SK-N-MC (cell line): Measurements from ENCODE around the gene LRMDA.

ENCODE experiments used
- DNase-seq: peaks from one replicate; pipeline ENCODE4 v3.0.0-alpha.2; 2011; ENCODE audit warnings: low read depth, low spot score
- H3K27ac ChIP-seq: fragments of 200-600 bp; sonication (generic); 2 replicates; pipeline ENCODE4 v1.5.1; 2016; ENCODE audit warnings: mixed run types
- H3K36me3 ChIP-seq: fragments of 200-600 bp; sonication (generic); 2 replicates; pipeline ENCODE4 v1.6.1; 2017; ENCODE audit warnings: antibody characterized with exemption, low read length, mixed read lengths; ENCODE audit not compliant: insufficient read depth
- H3K4me3 ChIP-seq: fragments of 200-600 bp; sonication (generic); 2 replicates; pipeline ENCODE4 v1.5.1; 2016
- H3K9ac ChIP-seq: fragments of 200-600 bp; sonication (generic); 2 replicates; pipeline ENCODE4 v1.8.0; 2017; ENCODE audit warnings: mixed run types, mixed read lengths; ENCODE audit not compliant: insufficient read length
- H3K9me3 ChIP-seq: fragments of 200-600 bp; sonication (generic); 2 replicates; pipeline ENCODE4 v1.6.1; 2017; ENCODE audit warnings: low read depth, mild to moderate bottlenecking, antibody characterized with exemption, low read length, moderate library complexity, mixed read lengths
- EZH2 ChIP-seq: fragments of 200-600 bp; sonication (generic); IDR thresholded peaks from one replicate; pipeline ENCODE4 v1.6.1; 2017; ENCODE audit warnings: antibody characterized with exemption
- FOXP2 ChIP-seq: optimal IDR thresholded peaks from 2 replicates; pipeline ENCODE3; 2011; ENCODE audit warnings: mild to moderate bottlenecking, moderate library complexity; ENCODE audit not compliant: insufficient read depth; ENCODE audit errors: extremely low read length, control extremely low read depth
- POLR2AphosphoS5 ChIP-seq: IDR thresholded peaks from 2 replicates; pipeline ENCODE4 v1.6.1; 2012; ENCODE audit warnings: mild to moderate bottlenecking, low read depth, low read length, borderline replicate concordance

Gene LRMDA

GRCh38 chr10:76420725-76421124 lies 989.3 kb downstream of the LRMDA start:
- Histone ChIP-seq H3K27ac (no peak overlapping the region), H3K4me3 (no peak overlapping the region), H3K9ac (no peak overlapping the region), H3K36me3 (no peaks in the 10 kb centered on the region), H3K9me3 (no peaks in the 10 kb centered on the region)
- DNase-seq = no peak
- TF ChIP-seq FOXP2 (no peak), POLR2AphosphoS5 (no peak), EZH2 (no peak)

- Histone ChIP-seq H3K36me3 (no peaks in the 10 kb centered on the region), H3K9ac (no peak overlapping the region), H3K4me3 (no peak overlapping the region), H3K27ac (no peak overlapping the region), H3K9me3 (no peaks in the 10 kb centered on the region)
- no peak for TF ChIP-seq EZH2
- no peak for TF ChIP-seq POLR2AphosphoS5
- no peak for TF ChIP-seq FOXP2
- DNase-seq = no peak
These were observed 991.3 kb downstream of the LRMDA start for GRCh38 chr10:76422769-76423168.

- Histone ChIP-seq H3K4me3 (no peak overlapping the region), H3K36me3 (no peaks in the 10 kb centered on the region), H3K27ac (no peak overlapping the region), H3K9me3 (no peaks in the 10 kb centered on the region), H3K9ac (no peak overlapping the region)
- TF ChIP-seq EZH2 (no peak), FOXP2 (no peak), POLR2AphosphoS5 (no peak)
- DNase-seq = no peak
These were observed 997.3 kb downstream of the LRMDA start for GRCh38 chr10:76428551-76429367.

- H3K27ac ChIP-seq = peak overlapping the region; percentile 70
- H3K36me3 ChIP-seq = no peaks in the 10 kb centered on the region
- H3K9me3 ChIP-seq = no peaks in the 10 kb centered on the region
- H3K9ac ChIP-seq = no peak overlapping the region
- no peak for TF ChIP-seq EZH2
- TF ChIP-seq POLR2AphosphoS5 = no peak
- no peak for TF ChIP-seq FOXP2
- peak overlapping the region; percentile 65 for H3K4me3 ChIP-seq
- DNase-seq = no peak
These were observed 998.1 kb downstream of the LRMDA start for GRCh38 chr10:76429368-76430060.

GRCh38 chr10:76430061-76430645 lies 998.7 kb downstream of the LRMDA start:
- Histone ChIP-seq H3K36me3 (no peaks in the 10 kb centered on the region), H3K9ac (no peak overlapping the region), H3K9me3 (no peaks in the 10 kb centered on the region), H3K4me3 (peak overlapping the region; percentile 65), H3K27ac (peak overlapping the region; percentile 70)
- DNase-seq = no peak
- TF ChIP-seq POLR2AphosphoS5 (no peak), EZH2 (no peak), FOXP2 (no peak)

- no peak overlapping the region for H3K4me3 ChIP-seq
- H3K27ac ChIP-seq = no peak overlapping the region
- no peak for TF ChIP-seq POLR2AphosphoS5
- TF ChIP-seq FOXP2 = no peak
- TF ChIP-seq EZH2 = no peak
- H3K9ac ChIP-seq = no peak overlapping the region
- H3K36me3 ChIP-seq = no peaks in the 10 kb centered on the region
- no peak for DNase-seq
- H3K9me3 ChIP-seq = no peaks in the 10 kb centered on the region
These were observed 1000.9 kb downstream of the LRMDA start for GRCh38 chr10:76432016-76433012.

- Histone ChIP-seq H3K4me3 (no peak overlapping the region), H3K36me3 (no peaks in the 10 kb centered on the region), H3K9ac (no peak overlapping the region), H3K27ac (no peak overlapping the region), H3K9me3 (no peaks in the 10 kb centered on the region)
- TF ChIP-seq POLR2AphosphoS5 = no peak
- DNase-seq = no peak
These were observed 1002.0 kb downstream of the LRMDA start for GRCh38 chr10:76433161-76434005.

- Histone ChIP-seq H3K27ac (no peak overlapping the region), H3K4me3 (no peak overlapping the region), H3K9me3 (no peaks in the 10 kb centered on the region), H3K36me3 (no peaks in the 10 kb centered on the region), H3K9ac (no peak overlapping the region)
- no peak for DNase-seq
- TF ChIP-seq FOXP2 (no peak), POLR2AphosphoS5 (no peak), EZH2 (no peak)
These were observed 1003.7 kb downstream of the LRMDA start for GRCh38 chr10:76435157-76435556.
